ENCODE results near the gene SH3RF3. TPM values are rescaled to one million over a fixed set of nuclear protein-coding genes. Genes with fewer than 3 reads are reported as not detected.

SH3RF3 gene
- total RNA-seq, 1 experiment from 2014 or later, result 21.7 TPM

GRCh38 chr2:109423556-109424359 is 294.8 kb downstream of the SH3RF3 start:
- Mint-ChIP-seq H3K36me3 (ENCODE audit: insufficient read depth, unreplicated experiment) (peaks cover 15% of the 10 kb centered on the region), H3K4me1 (ENCODE audit: insufficient read depth, unreplicated experiment) (peaks cover 4% of the 10 kb centered on the region), H3K27ac (ENCODE audit: low read depth, unreplicated experiment) (no peak overlapping the region), H3K9me3 (ENCODE audit: unreplicated experiment) (no peaks in the 10 kb centered on the region), H3K4me3 (ENCODE audit: unreplicated experiment) (no peak overlapping the region), H3K27me3 (ENCODE audit: insufficient read depth, unreplicated experiment) (no peaks in the 10 kb centered on the region)
- CTCF ChIA-PET, result interaction anchor here (0.6 kb wide), 1 partner anchor 42 kb away, joined by 3 read pairs; no protein-coding TSS in a partner anchor
- POLR2A ChIA-PET, result no interaction called here
- no peak for DNase-seq (ENCODE audit: unreplicated experiment)
- BruUV-seq (replicated peaks), result no TSS peak
- TF ChIP-seq, protein P1, sequence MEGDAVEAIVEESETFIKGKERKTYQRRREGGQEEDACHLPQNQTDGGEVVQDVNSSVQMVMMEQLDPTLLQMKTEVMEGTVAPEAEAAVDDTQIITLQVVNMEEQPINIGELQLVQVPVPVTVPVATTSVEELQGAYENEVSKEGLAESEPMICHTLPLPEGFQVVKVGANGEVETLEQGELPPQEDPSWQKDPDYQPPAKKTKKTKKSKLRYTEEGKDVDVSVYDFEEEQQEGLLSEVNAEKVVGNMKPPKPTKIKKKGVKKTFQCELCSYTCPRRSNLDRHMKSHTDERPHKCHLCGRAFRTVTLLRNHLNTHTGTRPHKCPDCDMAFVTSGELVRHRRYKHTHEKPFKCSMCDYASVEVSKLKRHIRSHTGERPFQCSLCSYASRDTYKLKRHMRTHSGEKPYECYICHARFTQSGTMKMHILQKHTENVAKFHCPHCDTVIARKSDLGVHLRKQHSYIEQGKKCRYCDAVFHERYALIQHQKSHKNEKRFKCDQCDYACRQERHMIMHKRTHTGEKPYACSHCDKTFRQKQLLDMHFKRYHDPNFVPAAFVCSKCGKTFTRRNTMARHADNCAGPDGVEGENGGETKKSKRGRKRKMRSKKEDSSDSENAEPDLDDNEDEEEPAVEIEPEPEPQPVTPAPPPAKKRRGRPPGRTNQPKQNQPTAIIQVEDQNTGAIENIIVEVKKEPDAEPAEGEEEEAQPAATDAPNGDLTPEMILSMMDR (IDR thresholded peaks at IDR 0.05; ENCODE audit: unreplicated experiment), result no peak
- intact Hi-C loops (cut with micrococcal nuclease), result no loop called here

DNA sequence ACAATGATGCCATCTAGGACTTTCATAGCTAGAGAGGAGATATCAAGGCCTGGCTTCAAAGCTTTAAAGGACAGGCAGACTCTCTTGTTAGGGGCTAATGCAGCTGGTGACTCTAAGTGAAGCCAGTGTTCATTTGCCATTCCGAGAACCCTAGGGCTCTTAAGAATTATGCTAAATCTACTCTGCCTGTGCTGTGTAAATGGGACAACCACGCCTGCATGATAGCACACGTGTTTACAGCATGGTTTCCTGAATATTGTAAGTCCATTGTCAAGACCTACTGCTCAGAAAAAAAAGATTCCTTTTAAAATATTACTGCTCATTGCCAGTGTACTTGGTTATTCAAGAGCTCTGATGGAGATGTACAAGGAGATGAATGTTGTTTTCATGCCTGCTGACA is 296.4 kb downstream of the SH3RF3 start:
- no TSS peak for BruUV-seq (replicated peaks)
- TF ChIP-seq, protein P1 (IDR thresholded peaks at IDR 0.05; ENCODE audit: unreplicated experiment), result no peak
- POLR2A ChIA-PET, result no interaction called here

GRCh38 chr2:109427661-109428091 is 298.7 kb downstream of the SH3RF3 start:
- DNase-seq (ENCODE audit: unreplicated experiment), result no peak
- intact Hi-C loops (cut with micrococcal nuclease), result no loop called here
- TF ChIP-seq, protein P1 (IDR thresholded peaks at IDR 0.05; ENCODE audit: unreplicated experiment), result no peak
- Mint-ChIP-seq H3K36me3 (ENCODE audit: insufficient read depth, unreplicated experiment) (peaks cover 3% of the 10 kb centered on the region), H3K4me1 (ENCODE audit: insufficient read depth, unreplicated experiment) (peaks cover 4% of the 10 kb centered on the region), H3K27ac (ENCODE audit: low read depth, unreplicated experiment) (no peak overlapping the region), H3K27me3 (ENCODE audit: insufficient read depth, unreplicated experiment) (no peaks in the 10 kb centered on the region), H3K9me3 (ENCODE audit: unreplicated experiment) (no peaks in the 10 kb centered on the region), H3K4me3 (ENCODE audit: unreplicated experiment) (no peak overlapping the region)
- ChIA-PET CTCF (no interaction called here), POLR2A (no interaction called here)
- no TSS peak for BruUV-seq (replicated peaks)

More for the DNA sequence above, 296.4 kb downstream of the SH3RF3 start:
- CTCF ChIA-PET, result no interaction called here
- Mint-ChIP-seq H3K9me3 (ENCODE audit: unreplicated experiment) (no peaks in the 10 kb centered on the region), H3K27me3 (ENCODE audit: insufficient read depth, unreplicated experiment) (no peaks in the 10 kb centered on the region), H3K4me3 (ENCODE audit: unreplicated experiment) (no peak overlapping the region), H3K4me1 (ENCODE audit: insufficient read depth, unreplicated experiment) (peaks cover 4% of the 10 kb centered on the region), H3K27ac (ENCODE audit: low read depth, unreplicated experiment) (no peak overlapping the region), H3K36me3 (ENCODE audit: insufficient read depth, unreplicated experiment) (peaks cover 11% of the 10 kb centered on the region)
- intact Hi-C loops (cut with micrococcal nuclease), result no loop called here
- no peak for DNase-seq (ENCODE audit: unreplicated experiment)

DNA sequence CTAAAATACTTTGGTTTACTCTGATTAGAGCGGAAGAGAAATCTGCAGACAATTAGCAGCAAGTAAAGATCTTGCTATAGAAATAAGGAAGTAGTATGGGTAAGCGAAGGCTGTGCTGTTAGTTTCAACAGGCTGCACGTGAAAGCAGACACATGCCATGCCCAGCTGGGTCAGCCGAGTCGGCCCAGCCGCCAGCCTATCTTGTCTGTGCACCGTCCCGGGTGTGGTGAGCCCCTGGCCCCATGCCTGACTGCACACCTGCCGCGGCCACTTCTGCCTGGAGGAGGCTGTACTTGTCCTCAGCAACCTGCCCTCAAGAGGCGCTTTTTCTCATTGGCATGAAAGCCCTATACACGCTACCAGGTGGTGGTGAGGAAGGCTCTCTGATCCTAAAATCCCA is 299.3 kb downstream of the SH3RF3 start:
- ChIA-PET POLR2A (no interaction called here), CTCF (no interaction called here)
- DNase-seq (ENCODE audit: unreplicated experiment), result no peak
- H3K27me3 Mint-ChIP-seq (ENCODE audit: insufficient read depth, unreplicated experiment), result no peaks in the 10 kb centered on the region
- no peak overlapping the region for H3K27ac Mint-ChIP-seq (ENCODE audit: low read depth, unreplicated experiment)
- intact Hi-C loops (cut with micrococcal nuclease), result no loop called here
- H3K9me3 Mint-ChIP-seq (ENCODE audit: unreplicated experiment), result no peaks in the 10 kb centered on the region
- no TSS peak for BruUV-seq (replicated peaks)
- H3K4me3 Mint-ChIP-seq (ENCODE audit: unreplicated experiment), result no peak overlapping the region
- TF ChIP-seq, protein P1 (IDR thresholded peaks at IDR 0.05; ENCODE audit: unreplicated experiment), result no peak
- H3K36me3 Mint-ChIP-seq (ENCODE audit: insufficient read depth, unreplicated experiment), result no peaks in the 10 kb centered on the region
- peaks cover 4% of the 10 kb centered on the region for H3K4me1 Mint-ChIP-seq (ENCODE audit: insufficient read depth, unreplicated experiment)
